Stomach (tissue), 9 donors: Measurements from ENCODE around the gene HLA-DRA. TPM values are rescaled to one million over a fixed set of nuclear protein-coding genes. Genes with fewer than 3 reads are reported as not detected.

Experiments
- DNase-seq, 2 donors: peaks; one replicate each; pipeline versions ENCODE4 v3.0.0 to v3.0.0-alpha.2; 2013 to 2019
- H3K27ac ChIP-seq, 5 donors: fragments of 200-600 bp in 4 of 5; sonication (generic) in 4 of 5; one replicate each; pipeline ENCODE4 v1.5.1; 2013 to 2019; ENCODE audit warnings: mild to moderate bottlenecking in 1 of 5, moderate library complexity in 1 of 5
- H3K27me3 ChIP-seq, 3 donors: fragments of 200-600 bp; sonication (generic); one replicate each; pipeline ENCODE4 v1.5.1; 2017 to 2019; ENCODE audit warnings: mixed run types in 1 of 3
- H3K36me3 ChIP-seq, 4 donors: fragments of 200-600 bp; sonication (generic); 1 replicate in 3 of 4; 2 replicates in 1 of 4; pipeline ENCODE4 v1.5.1; 2016 to 2019
- H3K4me1 ChIP-seq, 4 donors: fragments of 200-600 bp; sonication (generic); one replicate each; pipeline ENCODE4 v1.5.1; 2016 to 2019
- H3K4me3 ChIP-seq, 4 donors: fragments of 200-600 bp; sonication (generic) in 3 of 4; one replicate each; pipeline ENCODE4 v1.5.1; 2016 to 2019; ENCODE audit warnings: mild to moderate bottlenecking in 1 of 4
- H3K9me3 ChIP-seq, 4 donors: fragments of 200-600 bp; sonication (generic); one replicate each; pipeline ENCODE4 v1.5.1; 2016 to 2019
- EP300 ChIP-seq: sonication (generic); formaldehyde crosslinking; IDR thresholded peaks from one replicate; pipeline ENCODE4 v1.6.1; 2017; ENCODE audit warnings: antibody characterized with exemption
- POLR2A ChIP-seq, 4 donors: fragments of 450-650 bp; IDR thresholded peaks; one replicate each; pipeline ENCODE4 v1.6.1; 2016; ENCODE audit warnings: antibody characterized with exemption in 4 of 4, control low read depth in 2 of 4, mild to moderate bottlenecking in 1 of 4, moderate library complexity in 1 of 4
- POLR2AphosphoS5 ChIP-seq, 3 donors: sonication (generic); formaldehyde crosslinking; IDR thresholded peaks; one replicate each; pipeline ENCODE4 v1.6.1; 2016; ENCODE audit warnings: antibody characterized with exemption in 3 of 3
- WGBS, 5 donors: extraction: QIAGEN DNeasy Blood & Tissue Kit in 3 of 5; methylation state at CpG; one replicate each; pipeline versions ENCODE4 v1.1.5 to v1.1.7; 2013 to 2018; 5-methylcytosine and 5-hydroxymethylcytosine counted together
- intact Hi-C: fragments of 100-400 bp; cut with DNase I; formaldehyde crosslinking; loops from one replicate; pipeline ENCODE4 v1.15.1; 2023; ENCODE audit warnings: low total_unique reads
- polyA plus RNA-seq, 3 donors: library from polyadenylated mRNA; stranded (reverse); fragments of 200-250 nt; gene quantifications; one replicate each; pipeline ENCODE4 v1.2.3, GENCODE V29; 2013
- total RNA-seq, 5 donors: library from RNA; depleted of rRNA; stranded (reverse); fragments of >200 nt; gene quantifications; one replicate each; pipeline versions ENCODE4 v1.1.0 to v1.2.3, GENCODE V29; 2014 to 2016
- TF ChIP-seq, protein P1 (sequence below), 7 experiments: fragments of 450-650 bp in 4 of 7; fragments of 200-600 bp in 3 of 7; sonication (generic) in 3 of 7; IDR thresholded peaks; one replicate each; pipeline ENCODE4 v1.5.1; 2016 to 2019; ENCODE audit warnings: antibody characterized with exemption in 7 of 7, control low read depth in 2 of 7, mild to moderate bottlenecking in 1 of 7
- donor health status: healthy with polysubstance abuse.
- donor health status: Bipolar disorder and iron deficiency.
- donor health status: healthy.

Gene HLA-DRA
- total and polyA plus RNA-seq, 8 donors: 25.8 to 252 (median 92.7) TPM

DNA sequence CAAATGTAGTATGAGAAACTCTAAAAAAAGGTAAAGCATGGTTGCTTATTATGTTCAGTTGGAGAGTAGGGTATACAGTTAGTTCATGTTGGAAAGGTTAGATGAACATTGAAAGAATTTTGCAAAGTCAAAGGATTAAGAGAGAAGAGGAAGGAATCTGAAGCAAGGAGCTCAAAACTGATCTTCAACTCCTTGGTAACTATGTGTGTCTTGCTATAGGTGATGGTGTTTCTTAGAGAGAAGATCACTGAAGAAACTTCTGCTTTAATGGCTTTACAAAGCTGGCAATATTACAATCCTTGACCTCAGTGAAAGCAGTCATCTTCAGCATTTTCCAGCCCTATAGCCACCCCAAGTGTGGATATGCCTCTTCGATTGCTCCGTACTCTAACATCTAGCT, 4.7 kb downstream of the HLA-DRA start:
- Histone ChIP-seq H3K4me3 (no peak overlapping the region), H3K27me3 (no peaks in the 10 kb centered on the region), H3K36me3 (peaks cover 0 to 28% (median 11%) of the 10 kb centered on the region in 4 donors), H3K27ac (no peak overlapping the region), H3K9me3 (no peaks in the 10 kb centered on the region), H3K4me1 (peaks cover 0 to 13% (median 2%) of the 10 kb centered on the region in 4 donors)
- no peak for DNase-seq
- intact Hi-C loops: no loop called here
- 71 to 91% (median 79%) methylated on average over 2 of the region's 2 CpGs for WGBS, 5 donors
- TF ChIP-seq POLR2AphosphoS5 (IDR thresholded peaks at IDR 0.05): no peak
- no peak for TF ChIP-seq EP300
- TF ChIP-seq, protein P1, sequence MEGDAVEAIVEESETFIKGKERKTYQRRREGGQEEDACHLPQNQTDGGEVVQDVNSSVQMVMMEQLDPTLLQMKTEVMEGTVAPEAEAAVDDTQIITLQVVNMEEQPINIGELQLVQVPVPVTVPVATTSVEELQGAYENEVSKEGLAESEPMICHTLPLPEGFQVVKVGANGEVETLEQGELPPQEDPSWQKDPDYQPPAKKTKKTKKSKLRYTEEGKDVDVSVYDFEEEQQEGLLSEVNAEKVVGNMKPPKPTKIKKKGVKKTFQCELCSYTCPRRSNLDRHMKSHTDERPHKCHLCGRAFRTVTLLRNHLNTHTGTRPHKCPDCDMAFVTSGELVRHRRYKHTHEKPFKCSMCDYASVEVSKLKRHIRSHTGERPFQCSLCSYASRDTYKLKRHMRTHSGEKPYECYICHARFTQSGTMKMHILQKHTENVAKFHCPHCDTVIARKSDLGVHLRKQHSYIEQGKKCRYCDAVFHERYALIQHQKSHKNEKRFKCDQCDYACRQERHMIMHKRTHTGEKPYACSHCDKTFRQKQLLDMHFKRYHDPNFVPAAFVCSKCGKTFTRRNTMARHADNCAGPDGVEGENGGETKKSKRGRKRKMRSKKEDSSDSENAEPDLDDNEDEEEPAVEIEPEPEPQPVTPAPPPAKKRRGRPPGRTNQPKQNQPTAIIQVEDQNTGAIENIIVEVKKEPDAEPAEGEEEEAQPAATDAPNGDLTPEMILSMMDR (IDR thresholded peaks at IDR 0.05): no peak
- no peak for TF ChIP-seq POLR2A (IDR thresholded peaks at IDR 0.05)

DNA sequence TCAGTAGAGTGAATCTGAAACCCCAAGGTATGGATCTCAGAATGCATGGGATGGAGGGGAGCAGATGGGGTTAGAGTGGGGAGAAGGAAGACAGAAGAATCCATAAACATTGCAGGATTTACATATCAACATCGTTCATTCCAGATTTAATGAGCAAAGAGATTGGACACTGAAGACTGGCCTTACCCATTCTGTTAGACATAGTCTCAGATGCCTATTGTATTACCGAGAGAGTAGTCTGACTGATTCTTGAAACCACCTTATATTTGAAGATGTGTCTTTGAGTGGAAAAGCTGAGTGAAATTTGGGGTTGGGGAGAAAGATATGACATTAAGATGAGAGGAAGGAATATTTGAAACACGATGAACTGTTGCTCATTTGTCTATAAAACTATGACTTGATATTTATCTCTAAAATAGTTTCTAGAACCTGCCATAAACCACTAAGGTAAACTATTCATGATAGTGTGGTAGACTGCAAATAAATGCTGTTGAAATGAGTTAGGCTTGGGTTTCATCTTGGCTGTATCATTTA, 5.7 kb downstream of the HLA-DRA start:
- no peaks in the 10 kb centered on the region for H3K27me3 ChIP-seq
- WGBS, 5 donors: 58 to 73% (median 70%) methylated on average over 3 of the region's 3 CpGs

DNA sequence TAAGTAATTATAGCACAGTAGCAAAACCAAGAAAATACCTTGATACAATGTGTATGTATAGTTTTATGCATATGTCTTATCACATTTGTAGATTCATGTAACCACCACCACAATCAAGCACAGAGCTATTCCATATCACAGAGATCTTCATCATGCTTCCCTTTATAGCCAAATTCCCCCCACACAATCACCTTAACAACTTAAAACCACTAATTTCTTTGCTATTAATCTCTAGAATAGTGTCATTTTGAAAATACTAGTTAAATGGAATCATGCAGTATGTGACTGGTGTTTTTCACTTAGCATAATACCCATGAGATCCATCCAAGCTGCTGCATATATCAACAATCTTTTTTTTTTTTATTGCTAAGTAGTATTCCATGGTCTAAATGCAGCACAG, 8.2 kb downstream of the HLA-DRA start:
- TF ChIP-seq POLR2A (IDR thresholded peaks at IDR 0.05) (no peak), POLR2AphosphoS5 (IDR thresholded peaks at IDR 0.05) (no peak), EP300 (no peak)
- TF ChIP-seq, protein P1 (IDR thresholded peaks at IDR 0.05): no peak
- peaks cover 0 to 21% (median 8%) of the 10 kb centered on the region in 4 donors for H3K36me3 ChIP-seq
- H3K27ac ChIP-seq: no peak overlapping the region
- H3K4me1 ChIP-seq: no peaks in the 10 kb centered on the region
- DNase-seq: no peak
- no peak overlapping the region for H3K4me3 ChIP-seq
- H3K9me3 ChIP-seq: no peaks in the 10 kb centered on the region
- intact Hi-C loops: no loop called here
- H3K27me3 ChIP-seq: no peaks in the 10 kb centered on the region

More for the DNA sequence above, 5.7 kb downstream of the HLA-DRA start:
- TF ChIP-seq POLR2AphosphoS5 (IDR thresholded peaks at IDR 0.05) (no peak), POLR2A (IDR thresholded peaks at IDR 0.05) (no peak), EP300 (no peak)
- TF ChIP-seq, protein P1 (IDR thresholded peaks at IDR 0.05): no peak
- no peak overlapping the region for H3K27ac ChIP-seq
- H3K4me1 ChIP-seq: peaks cover 0 to 11% (median 0%) of the 10 kb centered on the region in 4 donors
- no peaks in the 10 kb centered on the region for H3K9me3 ChIP-seq
- no peak for DNase-seq
- peaks cover 0 to 28% (median 11%) of the 10 kb centered on the region in 4 donors for H3K36me3 ChIP-seq
- H3K4me3 ChIP-seq: no peak overlapping the region
- intact Hi-C loops: no loop called here

DNA sequence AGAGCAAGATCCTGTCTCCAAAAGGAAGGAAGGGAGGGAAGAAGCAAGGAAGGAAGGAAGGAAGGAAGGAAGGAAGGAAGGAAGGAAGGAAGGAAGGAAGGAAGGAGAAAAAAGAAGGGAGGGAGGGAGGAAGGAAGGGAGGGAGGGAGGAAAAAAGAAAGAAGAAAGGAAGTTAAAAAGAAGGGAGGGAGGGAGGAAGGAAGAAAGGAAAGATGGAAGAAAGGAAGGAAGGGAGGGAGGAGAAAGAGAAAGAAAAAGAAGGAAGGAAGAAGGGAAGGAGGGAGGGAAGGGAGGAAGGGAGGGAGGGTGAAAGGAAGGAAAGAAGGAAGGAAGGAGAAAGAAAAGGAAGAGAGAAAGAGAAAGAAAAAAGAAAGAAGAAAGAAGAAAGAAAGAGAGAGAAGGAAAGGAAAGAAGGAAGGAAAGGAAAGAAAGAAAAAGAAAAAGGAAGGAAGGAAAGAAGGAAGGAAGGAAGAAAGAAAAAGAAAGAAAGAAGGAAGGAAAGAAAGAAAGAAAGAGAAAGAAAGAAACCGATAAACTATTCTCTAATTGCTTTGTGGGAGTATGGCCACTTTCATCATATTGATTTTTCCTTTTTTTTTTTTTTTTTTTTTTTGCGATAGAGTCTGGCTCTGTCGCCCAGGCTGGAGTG, 9.5 kb downstream of the HLA-DRA start:
- Histone ChIP-seq H3K9me3 (no peaks in the 10 kb centered on the region), H3K4me1 (no peaks in the 10 kb centered on the region), H3K4me3 (no peak overlapping the region), H3K27ac (no peak overlapping the region), H3K36me3 (peaks cover 0 to 8% (median 3%) of the 10 kb centered on the region in 4 donors), H3K27me3 (peaks cover 0 to 9% (median 0%) of the 10 kb centered on the region in 3 donors)
- DNase-seq: no peak
- 67 to 95% (median 89%) methylated on average over 2 to 3 of the region's 3 CpGs for WGBS, 5 donors
- TF ChIP-seq POLR2A (IDR thresholded peaks at IDR 0.05): no peak
- TF ChIP-seq, protein P1 (IDR thresholded peaks at IDR 0.05): no peak
- TF ChIP-seq EP300: no peak
- TF ChIP-seq POLR2AphosphoS5 (IDR thresholded peaks at IDR 0.05): no peak
- intact Hi-C loops: no loop called here
